DOHH2 (cell line): Measurements from ENCODE around the gene DYNC1I1.

Experiments used
- CTCF ChIP-seq: fragments of 200-600 bp; sonication (generic); IDR thresholded peaks from one replicate; pipeline ENCODE4 v1.5.1; 2014; ENCODE audit warnings: antibody characterized with exemption, mild to moderate bottlenecking, low read depth, low read length; ENCODE audit not compliant: poor library complexity, severe bottlenecking
- EZH2phosphoT487 ChIP-seq: fragments of 200-600 bp; sonication (generic); IDR thresholded peaks from 2 replicates; pipeline ENCODE4 v1.6.1; 2017; ENCODE audit warnings: borderline replicate concordance, mild to moderate bottlenecking, antibody characterized with exemption, low read length, moderate library complexity, mixed read lengths

- no peak for TF ChIP-seq EZH2phosphoT487
- TF ChIP-seq CTCF, result no peak
These were observed 232.9 kb downstream of the DYNC1I1 start for GRCh38 chr7:96005271-96005670.
